Activated naive CD8-positive, alpha-beta T cell treated with anti-CD3 and anti-CD28 coated beads, Interleukin-2, amount 10 ng/mL, durations not matched to agents 7 days and 5 days (primary cell): ENCODE results near the gene FBH1. TPM values are rescaled to one million over a fixed set of nuclear protein-coding genes. Genes with fewer than 3 reads are reported as not detected.
"Not testable (repeated sequence)": the region's sequence is repeated elsewhere in the genome, so short reads cannot be mapped to it uniquely, and the experiment has no call there.

Source experiments
- ATAC-seq: fragments of 150-1000 bp; cut with Tn5 transposase; one replicate; pipeline ENCODE4 v1.10.0; 2021; ENCODE audit warnings: low read depth, moderate library complexity
- POLR2A ChIA-PET: fragments of 350-600 bp; sonication (Branson Sonifier 250); formaldehyde crosslinking; loops from one replicate; lab custom pipeline; 2021; ENCODE audit warnings: antibody characterized with exemption; lab: Charles Lee
- DNase-seq: peaks from one replicate; pipeline ENCODE4 v3.0.0; 2021
- H3K27ac Mint-ChIP-seq: one replicate; pipeline ENCODE4 v1.8.0; 2022; ENCODE audit warnings: mild to moderate bottlenecking, mixed read lengths
- H3K27me3 Mint-ChIP-seq: one replicate; pipeline ENCODE4 v1.8.0; 2022; ENCODE audit warnings: mild to moderate bottlenecking, moderate library complexity, mixed read lengths
- H3K36me3 Mint-ChIP-seq: one replicate; pipeline ENCODE4 v1.8.0; 2021; ENCODE audit warnings: mild to moderate bottlenecking, mixed read lengths
- H3K4me1 Mint-ChIP-seq: one replicate; pipeline ENCODE4 v1.8.0; 2021; ENCODE audit warnings: mixed read lengths
- H3K4me3 Mint-ChIP-seq: one replicate; pipeline ENCODE4 v1.8.0; 2022; ENCODE audit warnings: mild to moderate bottlenecking, moderate library complexity, mixed read lengths
- H3K9me3 Mint-ChIP-seq: one replicate; pipeline ENCODE4 v1.8.0; 2021; ENCODE audit warnings: mixed read lengths
- total RNA-seq, 2 experiments: library from RNA; stranded (reverse); gene quantifications; one replicate each; pipeline ENCODE4 v1.2.3, GENCODE V29; 2021

Gene FBH1
- total RNA-seq, 2 experiments from 2014 or later = 71.6 to 72.9 TPM

DNA sequence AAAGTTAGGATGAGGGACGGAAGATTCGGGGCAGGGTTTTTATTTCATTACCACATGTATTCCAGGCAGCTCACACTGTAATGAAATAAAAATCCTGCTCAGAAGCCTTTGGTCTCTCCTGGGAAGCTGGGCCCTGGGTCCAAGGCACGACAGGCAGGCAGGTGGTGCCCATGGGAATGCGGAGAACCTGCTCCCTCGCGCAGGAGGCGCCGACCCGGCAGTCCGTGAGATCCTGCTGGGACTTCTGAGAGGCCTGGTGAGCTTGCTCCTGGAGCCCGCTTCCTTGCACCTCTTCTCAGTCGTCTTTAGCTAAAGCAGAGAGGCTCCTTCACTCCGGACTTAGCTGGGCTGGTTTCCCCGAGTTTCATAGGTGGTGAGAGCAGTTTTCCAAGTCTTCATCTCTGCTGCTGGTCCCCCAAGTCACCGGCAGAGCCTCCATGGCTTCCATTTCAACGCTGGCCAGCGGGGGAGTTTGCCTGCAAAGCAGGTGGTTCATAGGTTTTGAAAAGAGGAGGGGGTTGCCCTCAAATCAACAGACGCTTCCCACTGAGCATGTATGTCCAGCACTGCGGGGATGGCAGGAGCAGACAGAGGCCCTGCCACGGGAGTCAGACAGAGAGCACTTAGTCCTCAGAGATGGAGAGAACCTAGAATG lies 62.8 kb downstream of the FBH1 start:
- Mint-ChIP-seq H3K27me3 (no peaks in the 10 kb centered on the region), H3K4me1 (no peaks in the 10 kb centered on the region), H3K36me3 (peaks cover 6% of the 10 kb centered on the region), H3K4me3 (no peak overlapping the region), H3K9me3 (no peaks in the 10 kb centered on the region), H3K27ac (no peak overlapping the region)
- no peak for DNase-seq
- ATAC-seq = no peak
- POLR2A ChIA-PET = no interaction called here

DNA sequence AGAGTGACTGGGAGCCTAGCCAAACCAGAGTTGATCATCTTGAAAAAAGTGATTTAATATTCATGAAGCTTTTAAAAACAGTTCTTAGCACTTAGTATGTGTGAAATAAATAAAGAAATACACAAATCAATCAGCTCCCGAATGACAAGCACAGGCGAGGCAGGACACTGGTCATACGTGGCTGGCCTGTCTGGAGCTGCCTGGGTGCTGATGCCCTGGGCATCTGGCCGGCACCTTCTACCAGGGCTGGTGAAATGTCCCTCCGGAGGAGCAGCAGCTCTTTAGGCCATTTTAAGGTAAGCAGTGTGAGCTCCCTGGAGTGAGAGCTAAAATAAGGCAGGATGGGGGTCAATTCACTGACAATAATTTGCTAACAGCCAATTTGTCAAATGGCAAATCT lies 63.6 kb downstream of the FBH1 start:
- no peaks in the 10 kb centered on the region for H3K9me3 Mint-ChIP-seq
- ATAC-seq = no peak
- no peaks in the 10 kb centered on the region for H3K27me3 Mint-ChIP-seq
- no peaks in the 10 kb centered on the region for H3K4me1 Mint-ChIP-seq
- H3K27ac Mint-ChIP-seq = no peak overlapping the region
- H3K36me3 Mint-ChIP-seq = peaks cover 8% of the 10 kb centered on the region
- POLR2A ChIA-PET = no interaction called here
- no peak overlapping the region for H3K4me3 Mint-ChIP-seq
- no peak for DNase-seq

DNA sequence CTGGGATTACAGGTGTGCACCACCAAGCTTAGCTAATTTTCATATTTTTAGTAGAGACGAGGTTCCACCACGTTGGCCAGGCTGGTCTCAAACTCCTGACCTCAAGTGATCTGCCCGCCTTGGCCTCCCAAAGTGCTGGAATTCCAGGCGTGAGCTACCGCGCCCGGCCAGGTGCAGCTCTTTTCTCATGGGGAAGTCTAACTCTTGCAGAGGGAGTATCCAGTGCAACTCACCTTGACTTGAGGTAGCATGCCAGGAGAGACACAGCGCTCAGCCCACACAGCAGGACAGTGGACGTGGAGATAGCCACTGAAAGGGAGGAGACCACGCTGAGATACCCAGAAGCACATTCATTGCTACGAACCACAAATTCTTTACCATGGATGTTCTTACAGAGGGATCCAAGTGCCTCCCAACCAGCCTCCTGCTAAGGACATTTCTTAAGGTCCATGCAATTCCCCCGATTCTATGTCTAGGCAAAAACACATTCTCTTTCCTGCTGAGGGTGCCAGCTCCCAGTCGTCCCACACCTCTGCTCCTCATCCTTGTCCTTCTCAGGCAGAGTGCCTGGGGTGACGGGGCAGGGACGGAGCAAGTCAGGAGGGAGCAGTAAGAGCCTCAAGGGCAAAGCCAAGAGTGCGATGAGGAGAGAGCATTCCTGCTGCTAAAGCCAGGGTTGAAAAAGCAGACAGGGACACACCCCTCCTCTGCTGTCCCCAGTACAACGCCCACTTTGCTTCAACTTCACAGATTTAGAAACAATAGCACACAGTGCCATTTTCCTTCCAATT lies 66.3 kb downstream of the FBH1 start:
- ATAC-seq = no peak
- Mint-ChIP-seq H3K36me3 (peaks cover 17% of the 10 kb centered on the region), H3K4me1 (no peaks in the 10 kb centered on the region), H3K27me3 (no peaks in the 10 kb centered on the region), H3K27ac (no peak overlapping the region), H3K4me3 (no peak overlapping the region), H3K9me3 (no peaks in the 10 kb centered on the region)
- DNase-seq = no peak
- POLR2A ChIA-PET = interaction anchor here (0.7 kb wide), 1 partner anchor 16 kb away, joined by 3 read pairs; no protein-coding TSS in a partner anchor

DNA sequence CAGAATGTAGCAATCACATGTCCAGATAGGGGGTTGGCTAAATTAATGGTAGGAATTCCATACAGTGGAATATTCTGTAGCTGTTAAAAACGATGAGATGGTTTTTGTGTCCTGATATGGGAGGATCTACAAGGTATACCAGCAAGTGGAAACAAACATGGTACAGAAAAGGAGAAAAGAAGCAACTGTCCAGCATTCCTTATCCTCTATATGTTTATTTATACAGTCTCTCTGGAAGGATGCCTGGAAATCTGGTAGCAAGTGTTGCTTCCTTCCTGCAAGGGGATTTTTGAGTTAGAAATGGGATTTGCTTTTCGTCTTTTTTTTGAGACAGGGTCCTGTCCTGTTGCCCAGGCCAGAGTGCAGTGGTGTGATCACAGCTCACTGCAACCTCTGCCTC lies 68.0 kb downstream of the FBH1 start:
- ATAC-seq (no peak), DNase-seq (no peak)
- POLR2A ChIA-PET = no interaction called here
- Mint-ChIP-seq H3K27me3 (no peaks in the 10 kb centered on the region), H3K9me3 (no peaks in the 10 kb centered on the region), H3K4me3 (no peak overlapping the region), H3K4me1 (peaks cover 1% of the 10 kb centered on the region), H3K27ac (no peak overlapping the region), H3K36me3 (peaks cover 20% of the 10 kb centered on the region)

DNA sequence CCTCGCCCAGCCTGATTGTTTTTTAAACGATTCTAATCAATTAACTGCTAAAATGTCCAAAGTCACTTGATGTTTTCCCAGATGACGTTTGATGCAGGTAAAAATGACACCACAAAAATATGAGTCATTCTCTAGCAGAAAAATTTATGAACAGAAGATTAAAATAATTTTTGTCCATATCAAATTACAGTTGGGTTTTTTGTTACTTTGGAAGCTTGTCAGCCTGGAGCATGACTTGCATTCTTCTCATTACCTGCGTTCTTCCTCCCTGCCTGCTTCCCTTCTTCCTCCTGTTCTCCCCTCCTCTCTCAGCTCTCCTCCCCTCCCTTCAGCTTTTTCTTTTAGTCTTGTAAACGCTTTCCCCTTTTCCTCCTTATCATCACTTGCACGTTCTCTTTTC lies 68.6 kb downstream of the FBH1 start:
- Mint-ChIP-seq H3K9me3 (no peaks in the 10 kb centered on the region), H3K4me3 (no peak overlapping the region), H3K27ac (no peak overlapping the region), H3K36me3 (peaks cover 20% of the 10 kb centered on the region), H3K4me1 (peaks cover 1% of the 10 kb centered on the region), H3K27me3 (no peaks in the 10 kb centered on the region)
- POLR2A ChIA-PET = interaction anchor here (0.7 kb wide), 1 partner anchor 19 kb away, joined by 3 read pairs; the partner anchor contains the start of gene IL15RA
- no peak for DNase-seq
- ATAC-seq = no peak

DNA sequence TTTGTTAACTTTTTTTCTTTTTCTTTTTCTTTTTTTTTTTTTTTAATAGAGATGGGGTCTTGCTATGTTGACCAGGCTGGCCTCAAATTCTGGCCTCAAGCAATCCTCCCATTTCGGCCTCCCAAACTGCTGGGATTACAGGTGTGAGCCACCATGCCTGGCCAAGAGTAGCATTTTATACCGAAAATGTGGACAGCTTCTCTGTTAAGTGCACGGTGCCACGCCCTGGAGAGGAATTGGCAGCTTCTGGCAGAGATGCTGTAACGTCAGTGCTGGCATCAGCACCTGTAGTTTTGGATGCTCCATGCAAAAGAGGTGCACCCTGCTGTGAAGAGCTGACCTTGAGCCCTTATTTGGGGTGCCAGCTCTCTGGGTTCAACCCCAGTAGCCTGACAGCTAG lies 69.1 kb downstream of the FBH1 start:
- Mint-ChIP-seq H3K9me3 (no peaks in the 10 kb centered on the region), H3K36me3 (peaks cover 21% of the 10 kb centered on the region), H3K4me3 (no peak overlapping the region), H3K27me3 (no peaks in the 10 kb centered on the region), H3K4me1 (peaks cover 1% of the 10 kb centered on the region), H3K27ac (no peak overlapping the region)
- ATAC-seq = no peak
- DNase-seq = no peak
- POLR2A ChIA-PET = interaction anchor here (0.7 kb wide), 1 partner anchor 18 kb away, joined by 3 read pairs; the partner anchor contains the start of gene IL15RA

DNA sequence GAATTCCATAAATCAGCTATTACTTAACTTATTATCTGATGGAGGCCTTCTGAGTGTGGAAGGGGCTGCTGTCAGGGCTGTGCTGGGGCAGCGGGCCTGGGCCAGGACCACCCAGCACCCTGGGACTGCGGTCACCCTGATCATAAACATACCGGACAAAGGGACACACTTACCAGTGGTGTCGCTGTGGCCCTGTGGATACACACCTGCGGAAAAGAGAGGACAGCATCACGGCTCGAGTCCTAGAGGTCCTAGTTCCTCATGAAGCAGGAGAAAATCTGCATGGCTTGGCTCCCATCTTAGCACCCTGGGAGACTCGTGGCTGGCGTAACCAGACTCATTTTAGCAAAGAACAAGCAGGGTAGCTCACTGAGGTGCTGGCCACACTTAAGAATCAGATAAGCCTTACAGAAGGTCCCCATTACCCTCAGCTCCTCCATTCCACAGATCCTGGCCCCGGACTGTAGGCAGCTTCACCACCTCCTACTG lies 69.6 kb downstream of the FBH1 start:
- H3K9me3 Mint-ChIP-seq = no peaks in the 10 kb centered on the region
- POLR2A ChIA-PET = no interaction called here
- peaks cover 21% of the 10 kb centered on the region for H3K36me3 Mint-ChIP-seq
- DNase-seq = no peak
- peaks cover 1% of the 10 kb centered on the region for H3K4me1 Mint-ChIP-seq
- no peak for ATAC-seq
- no peaks in the 10 kb centered on the region for H3K27me3 Mint-ChIP-seq
- no peak overlapping the region for H3K27ac Mint-ChIP-seq
- H3K4me3 Mint-ChIP-seq = no peak overlapping the region

DNA sequence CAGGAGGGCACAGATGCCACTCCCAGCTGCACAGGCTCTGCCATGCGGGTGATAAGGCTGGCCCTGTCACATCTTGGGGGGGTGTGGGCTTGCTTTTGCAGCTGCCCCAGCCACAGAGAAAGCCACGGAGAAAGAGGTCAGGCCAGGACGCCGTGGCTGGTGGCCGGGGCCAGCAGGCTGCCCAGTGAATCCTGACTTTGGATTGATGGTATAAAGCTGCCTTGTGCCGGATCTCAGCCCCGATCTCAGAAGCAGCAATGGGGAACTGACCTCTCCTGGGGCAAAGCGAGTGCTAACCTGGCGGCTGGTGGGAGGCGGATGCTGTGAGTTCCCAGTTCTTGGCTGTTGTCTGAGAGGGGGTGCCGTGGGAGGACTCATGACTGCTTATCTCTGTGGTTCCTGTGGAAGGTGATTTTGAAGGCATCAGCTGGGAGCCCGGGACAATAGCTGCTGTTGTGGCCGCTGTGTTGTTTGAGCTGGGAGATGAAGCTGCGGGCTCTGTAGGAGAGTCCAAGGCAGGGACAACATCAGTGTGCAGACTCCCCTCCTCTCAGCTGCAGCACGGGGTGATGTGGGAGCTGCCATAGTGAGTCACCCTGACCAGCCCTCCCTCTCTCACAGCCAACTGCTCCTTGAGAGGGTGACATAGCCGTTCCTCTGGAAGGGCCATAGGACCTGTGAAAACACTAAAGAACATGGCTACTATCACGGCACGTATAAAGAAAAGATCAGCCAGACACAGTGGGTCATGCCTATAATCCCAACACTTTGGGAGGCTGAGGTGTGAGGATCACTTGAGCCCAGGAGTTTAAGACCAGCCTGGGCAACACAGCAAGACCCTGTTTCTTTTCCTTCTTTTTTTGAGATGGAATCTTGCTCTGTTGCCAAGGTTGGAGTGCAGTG lies 70.3 kb downstream of the FBH1 start:
- Mint-ChIP-seq H3K4me1 (peaks cover 1% of the 10 kb centered on the region), H3K27me3 (no peaks in the 10 kb centered on the region), H3K36me3 (peaks cover 21% of the 10 kb centered on the region), H3K9me3 (no peaks in the 10 kb centered on the region), H3K27ac (no peak overlapping the region), H3K4me3 (no peak overlapping the region)
- ATAC-seq (no peak), DNase-seq (no peak)
- POLR2A ChIA-PET = interaction anchor here (0.6 kb wide), 1 partner anchor 257 kb away, joined by 4 read pairs; no protein-coding TSS in a partner anchor

DNA sequence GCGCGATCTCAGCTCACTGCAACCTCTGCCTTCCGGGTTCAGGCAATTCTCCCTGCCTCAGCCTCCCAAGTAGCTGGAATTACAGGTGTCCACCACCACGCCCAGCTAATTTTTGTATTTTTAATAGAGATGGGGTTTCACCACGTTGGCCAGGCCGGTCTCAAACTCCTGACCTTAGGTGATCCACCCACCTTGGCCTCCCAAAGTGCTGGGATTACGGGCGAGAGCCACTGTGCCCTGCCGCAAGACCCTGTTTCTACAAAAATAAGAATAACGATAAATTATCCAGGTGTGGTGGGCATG lies 70.9 kb downstream of the FBH1 start:
- DNase-seq, H3K27ac Mint-ChIP-seq, H3K9me3 Mint-ChIP-seq, POLR2A ChIA-PET, H3K4me1 Mint-ChIP-seq, H3K4me3 Mint-ChIP-seq, H3K27me3 Mint-ChIP-seq, ATAC-seq: not testable (repeated sequence)
- H3K36me3 Mint-ChIP-seq = peaks cover 21% of the 10 kb centered on the region

DNA sequence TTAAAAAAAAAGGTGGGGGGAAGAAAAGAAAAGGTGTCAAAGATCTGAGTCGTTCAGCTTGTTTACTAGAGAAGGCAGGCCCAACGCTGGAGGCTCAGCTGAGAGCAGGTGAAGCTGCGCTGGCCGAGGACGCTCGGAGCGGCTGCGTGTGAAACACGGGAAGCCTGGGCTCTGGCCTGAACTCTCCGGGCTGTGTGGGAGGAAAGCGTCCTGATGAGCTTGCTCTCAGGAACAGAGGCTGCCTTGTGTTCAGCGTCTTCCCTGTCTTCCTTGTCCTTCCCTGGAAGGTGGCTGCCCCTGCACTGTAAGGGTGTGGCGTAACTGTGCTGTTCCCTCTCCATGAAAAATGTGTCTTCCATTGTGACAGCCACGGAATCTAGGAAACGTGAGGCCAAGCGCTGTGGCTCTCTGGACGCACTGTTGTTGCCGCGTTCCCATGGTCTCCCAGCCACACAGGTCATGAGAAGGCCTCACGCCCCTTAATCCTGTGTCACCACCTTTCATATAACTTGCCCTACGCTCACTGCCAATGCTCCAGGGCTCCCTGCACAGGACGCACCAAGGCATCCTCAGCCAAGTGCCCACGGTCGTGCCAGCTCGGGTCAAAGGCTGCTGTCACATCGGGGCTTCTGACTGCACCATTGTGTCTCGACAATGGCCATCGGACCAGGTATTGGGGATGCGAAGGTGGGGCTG lies 71.5 kb downstream of the FBH1 start:
- no peaks in the 10 kb centered on the region for H3K9me3 Mint-ChIP-seq
- peaks cover 21% of the 10 kb centered on the region for H3K36me3 Mint-ChIP-seq
- H3K4me1 Mint-ChIP-seq = peaks cover 1% of the 10 kb centered on the region
- DNase-seq (no peak), ATAC-seq (no peak)
- POLR2A ChIA-PET = no interaction called here
- no peaks in the 10 kb centered on the region for H3K27me3 Mint-ChIP-seq
- no peak overlapping the region for H3K4me3 Mint-ChIP-seq
- H3K27ac Mint-ChIP-seq = no peak overlapping the region

DNA sequence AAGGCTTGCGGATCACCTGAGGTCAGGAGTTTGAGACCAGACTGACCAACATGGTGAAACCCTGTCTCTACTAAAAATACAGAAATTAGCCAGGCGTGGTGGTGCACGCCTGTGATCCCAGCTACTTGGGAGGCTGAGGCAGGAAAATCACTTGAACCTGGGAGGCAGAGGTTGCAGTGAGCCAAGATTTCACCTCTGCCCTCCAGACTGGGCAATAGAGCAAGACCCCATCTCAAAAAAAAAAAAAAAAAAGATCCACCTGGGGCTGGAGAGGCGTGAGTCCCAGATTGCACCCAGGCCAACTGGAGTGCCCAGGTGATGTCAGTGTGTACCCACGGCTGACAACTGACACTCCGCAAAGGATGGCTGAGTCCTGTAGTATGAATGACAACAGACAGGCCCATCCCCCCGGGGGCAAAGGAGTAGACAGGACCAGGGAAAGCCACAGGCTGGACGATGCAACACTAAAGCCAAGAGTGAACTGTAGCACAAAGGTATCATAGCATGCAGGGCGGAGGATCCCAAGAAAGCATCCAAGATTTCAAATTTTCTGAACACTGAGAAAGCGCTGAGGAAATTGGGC lies 72.4 kb downstream of the FBH1 start:
- peaks cover 22% of the 10 kb centered on the region for H3K36me3 Mint-ChIP-seq
- POLR2A ChIA-PET = not testable (repeated sequence)

DNA sequence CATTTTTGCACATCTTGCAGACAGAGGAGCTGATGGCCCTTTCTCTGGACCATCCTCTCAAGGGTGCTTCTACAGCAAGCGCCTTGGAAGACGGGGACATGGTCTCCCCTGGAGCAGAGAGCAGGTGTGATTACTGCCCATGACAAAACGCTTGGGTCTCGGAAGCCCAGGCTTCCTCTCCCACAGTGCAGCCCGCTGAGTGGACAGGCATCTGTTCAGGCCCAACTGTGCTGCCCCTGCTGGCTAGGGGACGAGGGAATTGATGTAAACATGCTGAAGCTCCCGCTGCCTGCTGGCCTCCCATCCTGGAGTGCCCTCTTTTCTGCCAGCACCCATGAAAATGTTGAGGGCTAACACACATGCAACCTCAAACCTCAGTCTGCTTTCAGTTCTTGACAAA lies 73.0 kb downstream of the FBH1 start:
- H3K4me1 Mint-ChIP-seq = peaks cover 1% of the 10 kb centered on the region
- no peak for ATAC-seq
- POLR2A ChIA-PET = no interaction called here

More for the DNA sequence above, 72.4 kb downstream of the FBH1 start:
- not testable (repeated sequence) for ATAC-seq, H3K4me3 Mint-ChIP-seq, H3K27me3 Mint-ChIP-seq, H3K9me3 Mint-ChIP-seq, DNase-seq, H3K4me1 Mint-ChIP-seq, H3K27ac Mint-ChIP-seq

More for the DNA sequence above, 73.0 kb downstream of the FBH1 start:
- no peak for DNase-seq
- Mint-ChIP-seq H3K27me3 (no peaks in the 10 kb centered on the region), H3K27ac (no peak overlapping the region), H3K4me3 (no peak overlapping the region), H3K9me3 (no peaks in the 10 kb centered on the region), H3K36me3 (peaks cover 22% of the 10 kb centered on the region)
